Stomach smooth muscle (tissue), 2 donors: ENCODE measurements around the gene HMGN3.

ENCODE experiments used
- H3K27ac ChIP-seq: one replicate; pipeline ENCODE4 v1.7.0; 2013; ENCODE audit warnings: mild to moderate bottlenecking, low read length, inconsistent platforms
- H3K27me3 ChIP-seq, 2 donors: one replicate each; pipeline ENCODE4 v1.7.0; 2013; ENCODE audit warnings: low read length in 2 of 2; ENCODE audit not compliant: insufficient read depth in 2 of 2, control insufficient read depth in 1 of 2
- H3K36me3 ChIP-seq, 2 donors: one replicate each; pipeline ENCODE4 v1.7.0; 2013; ENCODE audit warnings: low read length in 2 of 2; ENCODE audit not compliant: control insufficient read depth in 2 of 2, insufficient read depth in 2 of 2
- H3K4me1 ChIP-seq: one replicate; pipeline ENCODE4 v1.7.0; 2013; ENCODE audit warnings: low read length; ENCODE audit not compliant: control insufficient read depth, insufficient read depth
- H3K4me3 ChIP-seq, 2 donors: one replicate each; pipeline ENCODE4 v1.7.0; 2013; ENCODE audit warnings: low read length in 2 of 2
- H3K9ac ChIP-seq, 2 donors: one replicate each; pipeline ENCODE4 v1.7.0; 2013; ENCODE audit warnings: low read length in 2 of 2, mild to moderate bottlenecking in 1 of 2
- H3K9me3 ChIP-seq, 2 donors: one replicate each; pipeline ENCODE4 v1.7.0; 2013; ENCODE audit warnings: low read length in 2 of 2; ENCODE audit not compliant: control insufficient read depth in 2 of 2
- donor health status: healthy.
- donor health status: Pancreatic carcinoma.

The HMGN3 gene

DNA sequence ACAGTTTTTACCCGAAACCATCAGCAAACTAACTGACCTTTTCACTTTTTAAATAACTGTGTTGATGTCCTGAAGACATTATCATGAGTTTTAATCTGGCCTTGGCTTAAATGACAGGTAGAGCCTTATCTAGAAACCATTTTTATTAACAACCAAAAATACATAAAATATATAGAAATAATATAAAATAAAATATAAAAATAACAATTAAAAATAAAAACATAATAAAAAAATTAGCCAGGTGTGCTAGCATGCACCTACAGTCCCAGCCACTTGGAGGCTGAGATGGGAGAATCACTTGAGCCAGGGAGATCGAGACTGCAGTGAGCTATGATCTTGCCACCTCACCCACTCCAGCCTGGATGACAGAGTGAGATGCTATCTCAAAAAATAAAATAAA, 21.6 kb downstream of the HMGN3 start:
- H3K27ac ChIP-seq = no peak overlapping the region
- peaks cover 2 to 4% of the 10 kb centered on the region in 2 donors for H3K36me3 ChIP-seq
- H3K9ac ChIP-seq = no peak overlapping the region
- H3K27me3 ChIP-seq = no peaks in the 10 kb centered on the region
- H3K9me3 ChIP-seq = no peaks in the 10 kb centered on the region
- no peak overlapping the region for H3K4me3 ChIP-seq
- no peaks in the 10 kb centered on the region for H3K4me1 ChIP-seq

DNA sequence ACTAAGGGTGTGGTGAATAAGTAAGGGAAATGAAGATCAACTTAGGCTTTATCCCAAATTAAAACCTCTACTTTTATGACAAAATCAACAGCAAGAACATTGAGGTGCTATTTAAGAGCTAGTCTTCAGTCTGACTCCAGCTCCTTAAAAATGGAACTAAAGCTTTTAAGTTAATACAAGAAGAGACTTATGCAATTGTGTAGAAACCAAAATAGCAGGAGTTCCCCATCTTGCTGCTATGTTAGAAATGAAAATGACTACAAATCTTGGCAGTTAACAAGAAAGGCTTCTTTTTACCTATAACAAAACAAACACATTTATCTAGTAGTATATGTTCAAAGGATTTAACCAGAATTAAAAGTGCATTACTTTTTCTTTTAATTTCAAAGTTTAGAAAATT, 25.7 kb downstream of the HMGN3 start:
- H3K9me3 ChIP-seq = no peaks in the 10 kb centered on the region
- H3K27me3 ChIP-seq = no peaks in the 10 kb centered on the region
- H3K4me3 ChIP-seq = no peak overlapping the region
- peaks cover 8 to 11% of the 10 kb centered on the region in 2 donors for H3K36me3 ChIP-seq
- no peaks in the 10 kb centered on the region for H3K4me1 ChIP-seq
- no peak overlapping the region for H3K9ac ChIP-seq
- H3K27ac ChIP-seq = no peak overlapping the region

DNA sequence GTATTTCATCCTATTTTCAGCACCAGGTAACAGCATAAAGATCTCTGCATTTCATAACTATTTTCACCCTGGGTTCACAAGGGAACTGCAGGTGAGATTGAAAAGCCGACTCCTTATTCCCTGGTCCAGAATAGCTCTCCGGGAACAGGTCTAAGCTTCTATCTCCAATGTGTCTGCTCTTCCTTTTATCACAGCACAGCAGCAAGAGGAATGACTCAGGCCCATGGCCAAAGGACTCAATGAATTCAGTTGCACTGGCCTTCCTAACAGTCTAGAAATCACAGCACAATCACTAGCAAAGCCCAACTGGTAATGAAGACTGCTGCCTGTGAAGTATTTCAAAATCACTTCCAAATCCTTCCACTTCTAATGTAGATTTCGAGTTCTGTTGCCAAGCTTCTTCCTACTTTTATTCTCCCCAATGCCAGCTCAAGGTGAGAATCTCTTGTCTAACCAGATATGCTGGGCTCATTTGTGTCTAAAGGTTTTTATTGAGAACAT, 30.7 kb downstream of the HMGN3 start:
- Histone ChIP-seq H3K9ac (no peak overlapping the region), H3K36me3 (peaks cover 19 to 23% of the 10 kb centered on the region in 2 donors), H3K9me3 (no peaks in the 10 kb centered on the region), H3K4me1 (no peaks in the 10 kb centered on the region), H3K27me3 (no peaks in the 10 kb centered on the region), H3K27ac (no peak overlapping the region), H3K4me3 (no peak overlapping the region)

DNA sequence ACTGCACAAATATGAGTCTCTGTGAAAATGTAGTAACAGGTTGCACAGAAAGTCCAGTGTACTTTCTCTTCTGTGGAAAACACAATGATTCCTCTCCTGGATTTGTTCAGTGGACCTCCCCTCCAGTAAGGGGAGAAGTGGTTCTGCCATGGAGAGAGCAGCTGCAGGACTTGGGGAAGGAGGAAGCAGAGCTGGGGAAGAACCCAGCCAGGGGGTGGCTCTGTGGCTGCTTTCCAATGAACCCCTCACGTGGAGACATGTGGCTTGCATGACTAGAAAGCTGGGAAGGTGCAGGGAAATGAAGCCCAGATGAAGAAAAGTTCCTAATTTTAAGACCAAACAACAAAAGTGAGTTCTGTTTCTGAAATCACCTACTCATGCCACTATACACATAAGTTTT, 31.9 kb downstream of the HMGN3 start:
- H3K4me1 ChIP-seq = no peaks in the 10 kb centered on the region
- H3K27ac ChIP-seq = no peak overlapping the region
- H3K9me3 ChIP-seq = no peaks in the 10 kb centered on the region
- H3K4me3 ChIP-seq = no peak overlapping the region
- H3K36me3 ChIP-seq = peaks cover 11 to 21% of the 10 kb centered on the region in 2 donors
- H3K9ac ChIP-seq = no peak overlapping the region
- H3K27me3 ChIP-seq = no peaks in the 10 kb centered on the region

DNA sequence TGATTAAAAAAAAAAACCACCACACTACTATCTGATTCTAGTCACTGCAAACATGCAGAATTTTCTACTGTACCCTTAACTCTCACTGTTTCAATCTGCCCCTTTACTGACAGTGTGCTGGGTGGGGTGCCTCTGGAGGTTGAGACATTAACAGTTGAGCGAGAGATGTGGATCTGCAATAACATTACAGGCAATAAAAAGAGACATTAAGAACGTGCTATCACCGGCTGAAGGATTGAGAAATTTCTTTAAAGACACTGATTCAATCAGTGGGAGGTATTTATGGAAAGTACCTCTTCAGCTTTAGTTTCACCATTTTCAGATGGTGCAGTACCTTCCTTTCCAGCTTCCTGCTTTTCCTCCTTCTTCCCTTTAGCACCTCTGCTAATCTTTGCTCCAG, 32.5 kb downstream of the HMGN3 start:
- Histone ChIP-seq H3K9me3 (no peaks in the 10 kb centered on the region), H3K4me3 (no peak overlapping the region), H3K36me3 (peaks cover 8 to 21% of the 10 kb centered on the region in 2 donors), H3K27ac (no peak overlapping the region), H3K27me3 (no peaks in the 10 kb centered on the region), H3K4me1 (no peaks in the 10 kb centered on the region), H3K9ac (no peak overlapping the region)

DNA sequence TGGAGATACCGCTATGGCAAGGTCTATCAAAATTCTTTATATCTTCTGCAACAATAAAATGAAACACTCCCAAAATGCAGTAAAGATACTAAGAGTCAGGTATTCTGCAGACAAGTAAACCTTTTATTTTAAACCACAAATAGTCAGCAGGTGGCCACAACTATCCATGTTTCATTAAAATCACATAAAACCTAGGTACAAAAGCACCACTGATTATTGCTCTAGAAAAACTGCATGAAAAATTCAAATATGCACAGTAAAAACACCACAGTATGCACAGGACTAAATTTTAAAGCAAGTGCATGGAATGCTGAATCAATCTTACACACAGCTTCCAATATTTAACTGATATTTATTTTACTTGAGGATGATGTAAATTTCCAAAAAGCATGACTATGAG, 33.3 kb downstream of the HMGN3 start:
- no peaks in the 10 kb centered on the region for H3K4me1 ChIP-seq
- peaks cover 8 to 18% of the 10 kb centered on the region in 2 donors for H3K36me3 ChIP-seq
- H3K27ac ChIP-seq = no peak overlapping the region
- H3K9ac ChIP-seq = no peak overlapping the region
- H3K9me3 ChIP-seq = no peaks in the 10 kb centered on the region
- H3K27me3 ChIP-seq = no peaks in the 10 kb centered on the region
- H3K4me3 ChIP-seq = no peak overlapping the region

DNA sequence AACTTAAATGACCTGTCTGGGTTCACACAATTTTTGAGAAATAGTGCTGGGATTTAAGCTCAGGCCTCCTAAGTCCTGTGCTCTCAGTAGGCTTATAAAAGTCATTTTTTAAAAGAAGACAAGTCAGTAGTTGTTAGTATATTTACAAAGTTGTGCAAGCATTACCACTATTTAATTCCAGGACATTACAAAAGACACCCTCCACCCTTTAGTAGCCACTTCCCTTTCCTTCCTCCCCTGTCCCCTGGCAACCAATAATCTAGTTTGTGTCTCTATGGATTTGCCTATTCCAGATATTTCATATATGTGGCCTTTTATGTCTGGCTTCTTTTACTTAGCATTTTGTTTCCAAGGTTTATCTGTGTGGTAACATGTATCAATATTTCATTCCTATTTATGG, 37.6 kb downstream of the HMGN3 start:
- no peak overlapping the region for H3K27ac ChIP-seq
- H3K4me1 ChIP-seq = no peaks in the 10 kb centered on the region
- peaks cover 4 to 6% of the 10 kb centered on the region in 2 donors for H3K36me3 ChIP-seq
- no peak overlapping the region for H3K4me3 ChIP-seq
- peaks cover 0 to 2% of the 10 kb centered on the region in 2 donors for H3K9me3 ChIP-seq
- H3K27me3 ChIP-seq = no peaks in the 10 kb centered on the region
- no peak overlapping the region for H3K9ac ChIP-seq

DNA sequence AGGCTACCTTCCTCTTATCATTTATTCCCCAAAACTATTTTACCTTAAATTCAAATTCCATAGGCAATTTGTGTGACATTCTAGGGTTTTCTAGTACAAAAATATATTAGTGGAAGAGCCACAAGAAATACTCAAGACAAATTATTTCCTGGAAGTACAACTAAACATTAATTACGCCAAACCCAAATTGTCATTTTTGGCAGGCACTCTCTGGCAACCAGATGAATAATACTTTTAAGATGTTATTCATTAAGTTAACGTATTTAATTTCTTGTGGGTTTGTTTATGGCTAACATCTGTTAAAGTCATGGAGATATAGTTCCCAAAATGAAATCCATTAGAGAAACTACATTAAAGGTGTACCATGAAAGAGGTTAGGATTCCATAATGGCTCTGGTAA, 40.5 kb downstream of the HMGN3 start:
- no peak overlapping the region for H3K27ac ChIP-seq
- H3K4me3 ChIP-seq = no peak overlapping the region
- H3K4me1 ChIP-seq = peaks cover 5% of the 10 kb centered on the region
- H3K9ac ChIP-seq = no peak overlapping the region
- H3K9me3 ChIP-seq = peaks cover 3 to 7% of the 10 kb centered on the region in 2 donors
- H3K27me3 ChIP-seq = no peaks in the 10 kb centered on the region
- peaks cover 3 to 4% of the 10 kb centered on the region in 2 donors for H3K36me3 ChIP-seq

DNA sequence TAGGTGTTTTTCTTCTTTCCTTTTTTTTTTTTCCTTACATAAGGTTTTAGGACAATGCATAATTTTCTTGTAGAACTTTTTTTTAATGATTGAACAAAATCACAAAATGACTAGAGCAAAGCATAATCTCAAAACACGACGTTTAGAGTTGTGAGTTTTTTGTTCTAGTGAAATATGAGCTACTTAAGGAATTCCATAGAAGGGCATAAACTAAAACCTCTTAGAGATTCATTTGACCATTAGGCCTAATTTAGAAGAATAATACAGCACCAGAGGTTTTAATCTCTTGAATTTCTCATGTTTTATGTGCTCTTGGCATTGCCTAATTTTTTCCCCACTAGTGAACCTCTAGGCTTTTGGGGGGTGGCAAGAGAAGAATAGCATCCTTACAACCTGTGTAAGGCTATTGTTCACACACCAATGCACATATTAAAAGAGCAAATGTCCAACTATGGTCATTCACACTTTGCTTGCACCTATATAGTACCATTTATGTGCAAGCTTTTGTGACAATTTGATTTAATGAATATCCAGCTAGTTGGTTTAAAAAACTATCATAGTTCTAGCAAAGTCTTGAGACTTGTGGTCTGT, 44.6 kb downstream of the HMGN3 start:
- Histone ChIP-seq H3K27me3 (no peaks in the 10 kb centered on the region), H3K27ac (no peak overlapping the region), H3K4me1 (peaks cover 6% of the 10 kb centered on the region), H3K9ac (no peak overlapping the region), H3K36me3 (peaks cover 3 to 4% of the 10 kb centered on the region in 2 donors), H3K4me3 (no peak overlapping the region), H3K9me3 (peaks cover 3 to 7% of the 10 kb centered on the region in 2 donors)

DNA sequence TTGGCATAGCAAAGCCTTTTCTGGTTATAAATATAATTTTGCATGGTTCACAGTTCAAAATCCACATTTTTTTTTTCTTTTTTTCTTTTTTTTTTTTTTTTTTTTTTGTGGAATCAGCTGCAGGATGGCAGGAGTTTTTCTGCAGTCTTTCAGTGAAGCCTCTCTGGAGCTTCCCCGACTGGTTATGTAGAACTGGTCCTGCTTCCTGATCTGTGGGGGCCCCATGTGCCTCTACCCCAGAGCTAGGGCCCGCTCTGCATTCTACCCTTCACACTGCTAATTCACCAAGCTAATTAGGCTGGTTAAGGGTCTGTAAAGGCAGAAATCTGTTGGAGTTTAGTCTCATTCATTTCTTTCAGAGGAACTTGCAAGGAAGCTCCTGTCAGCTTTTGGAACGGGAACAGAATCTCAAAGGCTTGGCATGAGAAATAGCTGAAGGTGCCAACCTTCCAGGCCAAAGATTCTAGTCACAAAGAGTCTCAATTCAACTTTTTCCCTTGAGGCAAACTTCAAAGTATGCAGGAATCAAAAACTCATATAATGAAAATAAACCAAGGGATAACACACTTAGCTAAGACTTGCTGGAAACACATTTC, 45.5 kb downstream of the HMGN3 start:
- Histone ChIP-seq H3K27ac (no peak overlapping the region), H3K9ac (no peak overlapping the region), H3K9me3 (peaks cover 3 to 7% of the 10 kb centered on the region in 2 donors), H3K36me3 (peaks cover 3 to 4% of the 10 kb centered on the region in 2 donors), H3K4me1 (peaks cover 6% of the 10 kb centered on the region), H3K4me3 (peak overlapping the region in 1 of 2 donors; percentile 3), H3K27me3 (no peaks in the 10 kb centered on the region)

DNA sequence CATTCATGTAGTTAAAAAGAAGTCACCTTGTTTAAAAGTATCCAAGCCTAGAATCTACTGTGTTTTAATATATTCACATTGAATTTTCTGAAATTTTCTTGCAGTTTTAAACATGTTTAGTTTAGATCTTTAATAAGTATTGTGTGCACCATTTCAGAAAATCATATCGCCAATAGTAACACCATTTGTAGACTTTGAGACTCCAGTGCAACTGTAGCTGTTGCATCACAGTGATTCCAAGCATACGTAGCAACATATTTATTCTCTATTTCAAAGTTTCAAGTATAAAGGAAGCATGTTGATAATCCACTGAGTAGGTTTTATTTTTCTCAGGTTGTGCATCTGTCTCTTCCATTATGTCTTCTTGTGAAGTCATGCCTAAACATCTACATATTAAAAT, 46.4 kb downstream of the HMGN3 start:
- Histone ChIP-seq H3K9me3 (peaks cover 3 to 7% of the 10 kb centered on the region in 2 donors), H3K27ac (no peak overlapping the region), H3K4me1 (peaks cover 6% of the 10 kb centered on the region), H3K36me3 (peaks cover 3 to 4% of the 10 kb centered on the region in 2 donors), H3K27me3 (no peaks in the 10 kb centered on the region), H3K4me3 (no peak overlapping the region), H3K9ac (no peak overlapping the region)
